GM13976 (cell line): Measurements from ENCODE around the gene ACACA.
"Not testable (repeated sequence)": the region's sequence is repeated elsewhere in the genome, so short reads cannot be mapped to it uniquely, and the experiment has no call there.

Experiments used
- DNase-seq: peaks from one replicate; pipeline ENCODE4 v3.0.0; 2012; ENCODE audit warnings: low spot score
- in situ Hi-C: fragments of 300-500 bp; cut with MboI; formaldehyde crosslinking; loops from one replicate; pipeline ENCODE4 v1.12.0; 2022; ENCODE audit warnings: low sequenced_read_pairs, mixed read lengths, inconsistent platforms; ENCODE audit not compliant: unreplicated experiment
- TF ChIP-seq, protein P1 (sequence below): IDR thresholded peaks from 2 replicates; pipeline ENCODE4 v1.5.1; 2012; ENCODE audit warnings: borderline replicate concordance, mild to moderate bottlenecking; ENCODE audit not compliant: insufficient read depth; ENCODE audit errors: extremely low read depth, missing control alignments, control extremely low read depth

ACACA gene

DNA sequence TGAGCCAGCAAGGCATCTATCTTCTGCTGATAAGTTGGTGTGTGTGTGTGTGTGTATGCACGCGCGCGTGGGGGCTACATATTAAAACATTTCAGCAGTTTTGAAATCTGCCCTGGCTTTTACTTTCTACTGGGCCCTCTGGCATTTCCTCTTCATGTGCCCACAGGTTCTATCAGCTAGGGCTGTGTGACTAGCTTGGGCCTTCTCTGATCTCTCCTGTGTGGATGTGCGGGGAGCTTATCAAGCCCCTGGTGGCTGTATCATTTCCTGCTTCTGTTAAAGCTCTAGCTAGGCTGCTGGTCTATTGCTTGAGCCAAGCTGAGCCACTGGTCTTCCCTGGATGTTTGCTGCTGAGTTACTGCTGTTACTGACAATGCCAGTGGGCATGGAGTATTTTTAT, 325.3 kb downstream of the ACACA start:
- in situ Hi-C loops, result no loop called here
- no peak for DNase-seq
- TF ChIP-seq, protein P1, sequence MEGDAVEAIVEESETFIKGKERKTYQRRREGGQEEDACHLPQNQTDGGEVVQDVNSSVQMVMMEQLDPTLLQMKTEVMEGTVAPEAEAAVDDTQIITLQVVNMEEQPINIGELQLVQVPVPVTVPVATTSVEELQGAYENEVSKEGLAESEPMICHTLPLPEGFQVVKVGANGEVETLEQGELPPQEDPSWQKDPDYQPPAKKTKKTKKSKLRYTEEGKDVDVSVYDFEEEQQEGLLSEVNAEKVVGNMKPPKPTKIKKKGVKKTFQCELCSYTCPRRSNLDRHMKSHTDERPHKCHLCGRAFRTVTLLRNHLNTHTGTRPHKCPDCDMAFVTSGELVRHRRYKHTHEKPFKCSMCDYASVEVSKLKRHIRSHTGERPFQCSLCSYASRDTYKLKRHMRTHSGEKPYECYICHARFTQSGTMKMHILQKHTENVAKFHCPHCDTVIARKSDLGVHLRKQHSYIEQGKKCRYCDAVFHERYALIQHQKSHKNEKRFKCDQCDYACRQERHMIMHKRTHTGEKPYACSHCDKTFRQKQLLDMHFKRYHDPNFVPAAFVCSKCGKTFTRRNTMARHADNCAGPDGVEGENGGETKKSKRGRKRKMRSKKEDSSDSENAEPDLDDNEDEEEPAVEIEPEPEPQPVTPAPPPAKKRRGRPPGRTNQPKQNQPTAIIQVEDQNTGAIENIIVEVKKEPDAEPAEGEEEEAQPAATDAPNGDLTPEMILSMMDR, result no peak

DNA sequence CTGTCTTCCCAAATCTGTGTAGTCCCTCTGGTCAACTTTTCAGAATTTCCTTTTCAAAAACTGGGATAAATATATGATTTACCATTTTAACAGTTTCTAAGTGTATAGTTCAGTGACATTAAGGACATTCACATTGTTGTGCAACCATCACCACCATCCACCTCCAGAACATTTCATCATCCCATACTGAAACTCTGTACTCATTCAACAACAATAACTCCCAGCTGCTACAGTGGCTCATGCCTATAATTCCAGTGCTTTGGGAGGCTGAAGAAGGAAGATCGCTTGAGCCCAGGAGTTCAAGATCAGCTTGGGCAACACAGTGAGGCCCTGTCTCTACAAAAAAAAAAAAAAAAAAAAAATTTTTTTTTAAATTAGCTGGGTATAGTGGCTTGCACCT, 326.9 kb downstream of the ACACA start:
- in situ Hi-C loops, result no loop called here
- TF ChIP-seq, protein P1, result no peak
- no peak for DNase-seq

DNA sequence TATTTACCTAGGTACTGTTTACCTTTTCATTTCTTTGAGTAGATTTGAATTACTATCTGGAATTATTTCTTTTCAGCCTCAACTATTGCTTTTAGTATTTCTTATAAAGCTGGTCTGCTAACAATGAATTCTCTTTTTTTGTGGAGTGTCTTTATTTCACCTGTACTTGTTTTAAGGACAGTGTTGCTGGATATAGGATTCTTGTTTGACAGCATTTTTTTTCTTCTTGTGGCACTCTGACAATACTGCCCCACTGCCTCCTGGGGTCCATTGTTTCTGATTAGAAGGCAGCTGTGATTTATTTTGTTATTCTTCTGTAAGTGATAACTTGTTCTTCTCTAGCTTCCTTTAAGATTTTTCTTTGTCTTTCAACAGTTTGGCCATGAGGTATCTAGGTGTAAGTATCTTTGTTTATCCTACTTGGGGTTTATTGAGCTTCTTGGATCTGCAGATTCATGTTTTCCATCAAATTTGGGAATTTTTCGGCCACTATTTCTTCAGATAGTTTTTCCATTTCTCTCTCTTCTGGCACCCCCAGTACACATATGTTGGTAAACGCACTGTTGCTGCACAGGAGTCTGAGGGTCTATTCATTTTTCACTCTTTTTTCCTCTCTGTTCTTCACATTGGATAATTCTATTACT, 327.4 kb downstream of the ACACA start:
- TF ChIP-seq, protein P1, result no peak
- in situ Hi-C loops, result no loop called here
- no peak for DNase-seq

DNA sequence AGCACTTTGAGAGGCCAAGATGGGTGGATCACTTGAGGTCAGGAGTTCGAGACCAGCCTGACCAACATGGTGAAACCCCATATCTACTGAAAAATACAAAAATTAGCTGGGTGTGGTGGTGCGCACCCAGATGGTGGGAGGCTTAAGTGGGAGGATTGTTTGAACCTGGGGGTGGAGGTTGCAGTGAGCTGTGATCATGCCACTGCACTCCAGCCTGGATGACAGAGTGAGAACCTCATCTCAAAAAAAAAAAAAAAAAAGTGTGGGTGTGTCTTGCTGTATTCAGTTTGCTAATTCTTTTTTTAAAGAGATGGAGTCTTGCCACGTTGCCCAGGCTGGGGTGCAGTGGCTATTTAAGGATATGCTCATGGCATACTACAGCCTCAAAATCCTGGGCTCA, 333.2 kb downstream of the ACACA start:
- not testable (repeated sequence) for DNase-seq
- in situ Hi-C loops, result loop anchor here (25.0 kb wide), 1 partner anchor 436 kb away; no protein-coding TSS in a partner anchor

DNA sequence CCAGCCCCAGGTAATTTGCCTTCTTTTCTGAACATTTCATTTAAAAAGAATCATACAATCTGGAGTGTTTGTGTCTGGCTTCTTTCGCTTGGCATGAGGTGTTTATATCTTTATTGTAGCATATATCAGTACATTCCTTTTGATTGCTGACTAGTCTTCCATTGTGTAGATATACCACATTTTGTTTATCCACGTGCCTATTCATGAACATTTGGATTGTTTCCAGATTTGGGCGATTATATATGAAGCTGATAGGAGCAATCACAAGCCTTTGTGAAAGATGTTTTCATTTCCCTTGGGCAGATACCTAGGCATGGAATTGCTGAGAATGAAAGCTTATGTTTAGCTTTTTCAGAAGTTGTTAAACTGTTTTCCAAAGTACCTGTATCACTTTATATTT, 337.5 kb downstream of the ACACA start:
- DNase-seq, result no peak
- TF ChIP-seq, protein P1, result no peak
- in situ Hi-C loops, result loop anchor here (25.0 kb wide), 1 partner anchor 432 kb away; no protein-coding TSS in a partner anchor

DNA sequence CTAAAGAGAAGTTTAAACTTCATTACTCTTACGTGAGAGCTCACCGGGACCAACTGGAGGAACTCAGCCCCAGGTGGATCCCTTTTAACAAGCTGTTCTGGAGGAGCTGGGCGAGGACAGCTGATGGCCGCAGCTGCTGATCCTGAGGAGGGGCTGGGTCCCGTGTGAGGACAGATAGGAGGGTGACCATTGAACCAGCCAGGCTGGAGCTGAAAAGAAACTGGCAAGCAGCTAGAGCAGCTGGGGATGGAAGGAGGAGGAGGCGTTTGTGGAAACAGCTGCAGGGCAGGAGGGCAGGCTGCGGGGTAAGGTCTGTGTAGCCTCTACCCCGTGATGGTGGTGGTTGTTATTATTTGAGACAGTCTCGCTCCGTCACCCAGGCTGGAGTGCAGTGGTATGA, 338.4 kb downstream of the ACACA start:
- TF ChIP-seq, protein P1, result no peak
- DNase-seq, result no peak
- in situ Hi-C loops, result loop anchor here (25.0 kb wide), 1 partner anchor 431 kb away; no protein-coding TSS in a partner anchor

DNA sequence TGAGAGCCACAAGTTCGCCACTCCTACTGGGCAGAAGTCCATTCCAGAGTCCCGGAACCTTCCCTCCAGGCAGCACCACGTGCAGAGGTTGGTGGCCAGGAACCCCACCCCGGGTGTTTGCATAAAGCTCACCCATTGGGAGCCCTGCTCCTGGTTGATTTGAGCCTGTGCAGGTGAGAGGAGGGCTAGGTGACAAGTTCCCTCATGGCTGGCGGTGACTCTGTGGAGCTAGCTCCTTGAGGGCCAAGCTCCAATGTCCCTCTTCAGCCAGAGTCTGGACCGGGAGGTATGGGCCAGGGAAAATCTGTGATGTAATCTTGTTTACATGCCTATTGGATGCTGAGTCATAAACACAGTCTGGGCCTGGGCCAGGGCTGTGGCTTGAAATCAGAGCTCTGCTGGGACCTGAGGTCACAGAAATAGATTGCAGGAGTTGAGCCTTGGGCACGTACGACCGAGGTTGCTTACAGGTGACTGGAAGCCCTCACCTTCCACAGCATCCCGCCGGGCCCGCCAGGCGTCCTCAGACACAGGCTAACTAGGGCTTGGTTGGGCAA, 339.0 kb downstream of the ACACA start:
- DNase-seq, result no peak
- TF ChIP-seq, protein P1, result no peak
- in situ Hi-C loops, result loop anchor here (25.0 kb wide), 1 partner anchor 430 kb away; no protein-coding TSS in a partner anchor
